Natural killer cell (primary cell): Measurements from ENCODE around the gene PPP1R14D. TPM values are rescaled to one million over a fixed set of nuclear protein-coding genes. Genes with fewer than 3 reads are reported as not detected.

ENCODE experiments used
- ATAC-seq, 3 donors: fragments of 150-1000 bp in 2 of 3; fragments of 200-7000 bp in 1 of 3; cut with Tn5 transposase; 1 replicate in 1 of 3; 2 replicates in 2 of 3; pipeline ENCODE4 v1.10.0; 2021; ENCODE audit warnings: mild to moderate bottlenecking in 2 of 3, moderate library complexity in 2 of 3
- DNase-seq, 2 donors: peaks; one replicate each; pipeline versions ENCODE4 v3.0.0 to v3.0.0-alpha.2; 2013 to 2021; ENCODE audit warnings: mixed read lengths in 1 of 2
- H3K27ac ChIP-seq: one replicate; pipeline ENCODE4 v1.5.1; 2013; ENCODE audit warnings: mild to moderate bottlenecking, low read length
- H3K27me3 ChIP-seq: one replicate; pipeline ENCODE4 v1.6.1; 2013; ENCODE audit warnings: low read length; ENCODE audit not compliant: control insufficient read depth, insufficient read depth
- H3K36me3 ChIP-seq: one replicate; pipeline ENCODE4 v1.6.1; 2013; ENCODE audit warnings: low read length; ENCODE audit not compliant: control insufficient read depth, insufficient read depth
- H3K4me1 ChIP-seq: one replicate; pipeline ENCODE4 v1.6.1; 2013; ENCODE audit warnings: low read length; ENCODE audit not compliant: control insufficient read depth, insufficient read depth
- H3K4me3 ChIP-seq: one replicate; pipeline ENCODE4 v1.5.1; 2013; ENCODE audit warnings: low read length
- H3K9me3 ChIP-seq: one replicate; pipeline ENCODE4 v1.6.1; 2013; ENCODE audit warnings: low read length; ENCODE audit not compliant: control insufficient read depth, insufficient read depth
- H3K27ac Mint-ChIP-seq, 2 donors: one replicate each; pipeline ENCODE4 v1.8.0; 2022; ENCODE audit warnings: mild to moderate bottlenecking in 2 of 2, mixed read lengths in 2 of 2, moderate library complexity in 1 of 2
- H3K27me3 Mint-ChIP-seq, 2 donors: one replicate each; pipeline ENCODE4 v1.8.0; 2022; ENCODE audit warnings: low read depth in 2 of 2, mixed read lengths in 2 of 2
- H3K36me3 Mint-ChIP-seq: one replicate; pipeline ENCODE4 v1.8.0; 2022; ENCODE audit warnings: mixed read lengths
- H3K4me1 Mint-ChIP-seq, 2 donors: one replicate each; pipeline ENCODE4 v1.8.0; 2022; ENCODE audit warnings: mixed read lengths in 2 of 2
- H3K4me3 Mint-ChIP-seq: one replicate; pipeline ENCODE4 v1.8.0; 2022; ENCODE audit warnings: mild to moderate bottlenecking, moderate library complexity, mixed read lengths
- H3K9me3 Mint-ChIP-seq, 2 donors: one replicate each; pipeline ENCODE4 v1.8.0; 2022; ENCODE audit warnings: mixed read lengths in 2 of 2
- WGBS: methylation state at CpG from one replicate; pipeline ENCODE4 v1.1.7; 2013; ENCODE audit warnings: missing lambda C conversion rate; ENCODE audit not compliant: insufficient coverage; 5-methylcytosine and 5-hydroxymethylcytosine counted together
- intact Hi-C: fragments of 100-400 bp; cut with micrococcal nuclease; formaldehyde crosslinking; loops from one replicate; pipeline ENCODE4 v1.14.2; 2022
- total RNA-seq, 4 donors: library from RNA; stranded (reverse); fragments of 120-200 nt in 1 of 4; gene quantifications; one replicate each; pipeline versions ENCODE4 v1.2.3 to v1.2.4, GENCODE V29; 2013 to 2022
- TF ChIP-seq, protein P1 (sequence below): fragments of 200-600 bp; IDR thresholded peaks from one replicate; pipeline ENCODE4 v1.8.0; 2022; ENCODE audit warnings: antibody characterized with exemption

The PPP1R14D gene
- total RNA-seq, 3 donors from 2014 or later (not counting 1 experiment from before 2014, with no cell fraction given), result not detected

DNA sequence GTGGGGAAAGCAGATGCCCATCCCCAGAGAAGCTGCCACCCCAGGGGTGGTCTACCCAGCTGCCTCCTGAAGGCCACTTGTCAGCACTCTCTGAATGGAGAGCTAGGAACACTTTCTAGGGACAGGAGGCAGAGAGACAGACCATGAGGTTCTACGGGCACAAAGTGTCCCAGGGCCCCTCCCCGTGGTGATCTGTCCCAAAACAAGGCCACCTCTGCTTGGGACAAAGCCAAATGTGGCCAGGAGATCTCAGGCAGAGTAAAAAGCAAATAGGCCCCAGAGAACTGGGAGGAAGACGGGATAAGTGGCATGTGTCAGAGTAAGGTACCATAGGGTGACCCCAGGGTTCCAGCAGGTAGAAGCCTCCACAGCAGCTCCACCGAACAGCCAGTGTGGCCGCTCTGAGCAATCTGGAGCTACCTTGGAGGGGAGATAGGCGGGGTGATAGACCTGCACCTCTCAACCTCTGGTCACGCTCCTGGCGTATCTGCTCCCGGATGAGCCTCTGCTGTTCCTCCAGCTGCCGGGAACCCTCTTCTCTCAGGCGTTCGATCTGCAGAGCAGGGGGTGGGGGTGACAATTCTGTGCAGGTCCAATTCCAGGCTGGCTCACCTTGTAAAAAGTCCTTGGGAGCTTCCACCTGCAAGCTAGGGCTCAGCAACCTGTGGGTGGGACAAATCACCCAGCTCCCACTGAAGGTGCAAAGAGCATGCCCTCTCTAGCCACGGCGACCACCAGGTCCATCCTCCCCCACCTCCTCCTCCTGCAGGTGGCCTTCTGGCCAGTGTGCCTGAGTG is 52.6 kb downstream of the PPP1R14D start:
- intact Hi-C loops, result loop anchor here (1.0 to 5.0 kb wide), 4 partner anchors 11 to 184 kb away; partner anchors contain the start of genes KNL1 and RMDN3
- peaks cover 23 to 37% of the 10 kb centered on the region in 2 donors for H3K4me1 Mint-ChIP-seq
- H3K9me3 Mint-ChIP-seq, result no peaks in the 10 kb centered on the region
- H3K27me3 ChIP-seq, result no peaks in the 10 kb centered on the region
- peaks cover 48% of the 10 kb centered on the region for H3K36me3 ChIP-seq
- no peak overlapping the region for H3K4me3 ChIP-seq
- no peak for ATAC-seq
- H3K36me3 Mint-ChIP-seq, result peaks cover 6% of the 10 kb centered on the region
- TF ChIP-seq, protein P1, sequence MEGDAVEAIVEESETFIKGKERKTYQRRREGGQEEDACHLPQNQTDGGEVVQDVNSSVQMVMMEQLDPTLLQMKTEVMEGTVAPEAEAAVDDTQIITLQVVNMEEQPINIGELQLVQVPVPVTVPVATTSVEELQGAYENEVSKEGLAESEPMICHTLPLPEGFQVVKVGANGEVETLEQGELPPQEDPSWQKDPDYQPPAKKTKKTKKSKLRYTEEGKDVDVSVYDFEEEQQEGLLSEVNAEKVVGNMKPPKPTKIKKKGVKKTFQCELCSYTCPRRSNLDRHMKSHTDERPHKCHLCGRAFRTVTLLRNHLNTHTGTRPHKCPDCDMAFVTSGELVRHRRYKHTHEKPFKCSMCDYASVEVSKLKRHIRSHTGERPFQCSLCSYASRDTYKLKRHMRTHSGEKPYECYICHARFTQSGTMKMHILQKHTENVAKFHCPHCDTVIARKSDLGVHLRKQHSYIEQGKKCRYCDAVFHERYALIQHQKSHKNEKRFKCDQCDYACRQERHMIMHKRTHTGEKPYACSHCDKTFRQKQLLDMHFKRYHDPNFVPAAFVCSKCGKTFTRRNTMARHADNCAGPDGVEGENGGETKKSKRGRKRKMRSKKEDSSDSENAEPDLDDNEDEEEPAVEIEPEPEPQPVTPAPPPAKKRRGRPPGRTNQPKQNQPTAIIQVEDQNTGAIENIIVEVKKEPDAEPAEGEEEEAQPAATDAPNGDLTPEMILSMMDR, result no peak
- H3K27ac Mint-ChIP-seq, result peak overlapping the region; percentile 86 to 97
- H3K4me3 Mint-ChIP-seq, result no peak overlapping the region
- H3K27ac ChIP-seq, result peak overlapping the region; percentile 62
- DNase-seq, result no peak
- H3K9me3 ChIP-seq, result no peaks in the 10 kb centered on the region
- peaks cover 42% of the 10 kb centered on the region for H3K4me1 ChIP-seq
- H3K27me3 Mint-ChIP-seq, result no peaks in the 10 kb centered on the region
- 92% methylated on average over 14 of the region's 14 CpGs for WGBS

- no peak for ATAC-seq
Observed at GRCh38 chr15:40775007-40775406, 53.5 kb downstream of the PPP1R14D start.

GRCh38 chr15:40773902-40774301 is 54.6 kb downstream of the PPP1R14D start:
- intact Hi-C loops, result no loop called here
- Mint-ChIP-seq H3K4me3 (no peak overlapping the region), H3K4me1 (peaks cover 31 to 48% of the 10 kb centered on the region in 2 donors), H3K36me3 (peaks cover 6% of the 10 kb centered on the region), H3K27ac (no peak overlapping the region), H3K9me3 (no peaks in the 10 kb centered on the region), H3K27me3 (no peaks in the 10 kb centered on the region)
- Histone ChIP-seq H3K4me1 (peaks cover 56% of the 10 kb centered on the region), H3K27me3 (no peaks in the 10 kb centered on the region), H3K27ac (no peak overlapping the region), H3K4me3 (no peak overlapping the region), H3K36me3 (peaks cover 39% of the 10 kb centered on the region), H3K9me3 (no peaks in the 10 kb centered on the region)
- ATAC-seq (no peak), DNase-seq (no peak)
- TF ChIP-seq, protein P1, result no peak
- WGBS, result 93% methylated on average over 6 of the region's 6 CpGs

More at GRCh38 chr15:40775007-40775406, 53.5 kb downstream of the PPP1R14D start:
- intact Hi-C loops, result loop anchor here (5.0 kb wide), 1 partner anchor 183 kb away; the partner anchor contains the start of gene KNL1
- H3K27ac ChIP-seq, result no peak overlapping the region
- peaks cover 48% of the 10 kb centered on the region for H3K36me3 ChIP-seq
- no peaks in the 10 kb centered on the region for H3K9me3 ChIP-seq
- TF ChIP-seq, protein P1, result no peak
- H3K9me3 Mint-ChIP-seq, result no peaks in the 10 kb centered on the region
- H3K4me3 ChIP-seq, result no peak overlapping the region
- H3K4me1 Mint-ChIP-seq, result peaks cover 27 to 43% of the 10 kb centered on the region in 2 donors
- no peaks in the 10 kb centered on the region for H3K27me3 Mint-ChIP-seq
- H3K27ac Mint-ChIP-seq, result no peak overlapping the region
- no peak overlapping the region for H3K4me3 Mint-ChIP-seq
- peaks cover 51% of the 10 kb centered on the region for H3K4me1 ChIP-seq
- no peak for DNase-seq
- H3K27me3 ChIP-seq, result no peaks in the 10 kb centered on the region
- WGBS, result 91% methylated on average over 10 of the region's 10 CpGs
- H3K36me3 Mint-ChIP-seq, result peaks cover 6% of the 10 kb centered on the region
